H1 (cell line): ENCODE measurements around the gene IMPDH1. TPM values are rescaled to one million over a fixed set of nuclear protein-coding genes. Genes with fewer than 3 reads are reported as not detected.

ENCODE experiments used
- CTCF ChIA-PET: fragments of 300-600 bp; sonication (Branson Sonifier 250); formaldehyde crosslinking; loops from one replicate; lab custom pipeline; 2021; ENCODE audit not compliant: partially characterized antibody; lab: Charles Lee
- POLR2A ChIA-PET: fragments of 300-600 bp; sonication (Branson Sonifier 250); formaldehyde crosslinking; loops from one replicate; lab custom pipeline; 2021; ENCODE audit warnings: inconsistent platforms; ENCODE audit not compliant: partially characterized antibody; lab: Charles Lee
- DNase-seq, 2 experiments: peaks; one replicate each; pipeline versions ENCODE4 v3.0.0 to v3.0.0-alpha.2; 2010 to 2022; ENCODE audit warnings: low spot score in 2 of 2, low read depth in 1 of 2, mixed read lengths in 1 of 2
- FAIRE-seq: peaks from 2 replicates; lab custom pipeline; 2011; peaks lifted over from hg19 to GRCh38; lab: Jason Lieb, UNC
- H2AFZ ChIP-seq: 2 replicates; pipeline ENCODE4 v1.8.1; 2012; ENCODE audit warnings: low read length, inconsistent platforms
- H2AK5ac ChIP-seq: 2 replicates; pipeline ENCODE4 v1.6.1; 2013; ENCODE audit warnings: low read depth, low read length
- H2BK120ac ChIP-seq: replicated peaks from 2 replicates; pipeline ENCODE3; 2013; ENCODE audit warnings: low read depth, low read length, inconsistent platforms
- H2BK12ac ChIP-seq: 2 replicates; pipeline ENCODE4 v1.6.1; 2013; ENCODE audit warnings: low read depth, low read length
- H2BK15ac ChIP-seq: 2 replicates; pipeline ENCODE4 v1.6.1; 2013; ENCODE audit warnings: low read length
- H2BK20ac ChIP-seq: 2 replicates; pipeline ENCODE4 v1.6.1; 2013; ENCODE audit warnings: low read length
- H2BK5ac ChIP-seq: 2 replicates; pipeline ENCODE4 v1.6.1; 2013; ENCODE audit warnings: low read depth, low read length
- H3K14ac ChIP-seq: 2 replicates; pipeline ENCODE4 v1.6.1; 2013; ENCODE audit warnings: inconsistent platforms; ENCODE audit not compliant: insufficient read length
- H3K18ac ChIP-seq: 2 replicates; pipeline ENCODE4 v1.6.1; 2013; ENCODE audit warnings: low read length; ENCODE audit errors: extremely low read depth
- H3K23ac ChIP-seq: 2 replicates; pipeline ENCODE4 v1.6.1; 2013; ENCODE audit warnings: inconsistent platforms; ENCODE audit not compliant: insufficient read length
- H3K23me2 ChIP-seq: 2 replicates; pipeline ENCODE4 v1.6.1; 2013; ENCODE audit warnings: low read depth, low read length
- H3K27ac ChIP-seq: 2 replicates; pipeline ENCODE4 v1.6.1; 2011; ENCODE audit warnings: low read depth, low read length, inconsistent platforms
- H3K27me3 ChIP-seq, 4 experiments: replicated peaks in 1 of 4; 1 replicate in 1 of 4; 2 replicates in 3 of 4; pipeline versions ENCODE4 v1.6.1 to v1.8.1; 2011 to 2013; ENCODE audit warnings: low read length in 3 of 4, mild to moderate bottlenecking in 3 of 4, inconsistent platforms in 2 of 4, mixed read lengths in 2 of 4, moderate library complexity in 1 of 4; ENCODE audit not compliant: control insufficient read depth in 3 of 4, insufficient read depth in 3 of 4; ENCODE audit errors: extremely low read depth in 1 of 4
- H3K36me3 ChIP-seq, 4 experiments: 2 replicates each; pipeline versions ENCODE4 v1.6.1 to v1.8.1; 2011 to 2013; ENCODE audit warnings: mild to moderate bottlenecking in 4 of 4, low read length in 3 of 4, moderate library complexity in 2 of 4, control low read depth in 1 of 4, inconsistent platforms in 1 of 4; ENCODE audit not compliant: insufficient read depth in 4 of 4, control insufficient read depth in 2 of 4
- H3K4ac ChIP-seq: replicated peaks from 2 replicates; pipeline ENCODE3; 2013; ENCODE audit warnings: low read length, low read depth, mixed read lengths, inconsistent platforms; ENCODE audit not compliant: insufficient read length
- H3K4me1 ChIP-seq, 4 experiments: replicated peaks in 1 of 4; 1 replicate in 1 of 4; 2 replicates in 3 of 4; pipeline versions ENCODE4 v1.6.1 to v1.8.1; 2011 to 2013; ENCODE audit warnings: low read length in 3 of 4, inconsistent platforms in 2 of 4, mixed read lengths in 1 of 4; ENCODE audit not compliant: insufficient read depth in 4 of 4, control insufficient read depth in 3 of 4
- H3K4me2 ChIP-seq, 2 experiments: 2 replicates each; pipeline versions ENCODE4 v1.6.1 to v1.8.1; 2011 to 2013; ENCODE audit warnings: low read depth in 2 of 2, low read length in 2 of 2, control low read depth in 1 of 2, inconsistent platforms in 1 of 2, mild to moderate bottlenecking in 1 of 2; ENCODE audit not compliant: insufficient read depth in 1 of 2
- H3K4me3 ChIP-seq, 4 experiments: fragments of 200-600, 300-600 bp in 1 of 4; sonication (generic), shearing (Covaris generic), sonication (Bioruptor Twin) in 1 of 4; 2 replicates each; pipeline versions ENCODE4 v1.5.1 to v1.8.1; 2011 to 2016; ENCODE audit warnings: low read length in 4 of 4, low read depth in 3 of 4, control low read depth in 2 of 4, inconsistent platforms in 2 of 4, mild to moderate bottlenecking in 2 of 4, mixed read lengths in 1 of 4, moderate library complexity in 1 of 4; ENCODE audit not compliant: insufficient read depth in 2 of 4; ENCODE audit errors: extremely low read depth in 1 of 4
- H3K56ac ChIP-seq: replicated peaks from 2 replicates; pipeline ENCODE3; 2013; ENCODE audit warnings: low read depth, mild to moderate bottlenecking, mixed read lengths, low read length, inconsistent platforms; ENCODE audit not compliant: insufficient read length
- H3K79me1 ChIP-seq: 2 replicates; pipeline ENCODE4 v1.6.1; 2013; ENCODE audit warnings: low read depth, low read length, control low read depth
- H3K79me2 ChIP-seq, 2 experiments: 2 replicates each; pipeline versions ENCODE4 v1.6.1 to v1.8.1; 2012 to 2013; ENCODE audit warnings: low read length in 2 of 2, mild to moderate bottlenecking in 2 of 2, inconsistent platforms in 1 of 2; ENCODE audit not compliant: insufficient read depth in 2 of 2, control insufficient read depth in 1 of 2
- H3K9ac ChIP-seq, 4 experiments: replicated peaks in 1 of 4; 1 replicate in 1 of 4; 2 replicates in 3 of 4; pipeline versions ENCODE4 v1.6.1 to v1.8.1; 2011 to 2013; ENCODE audit warnings: low read depth in 3 of 4, low read length in 3 of 4, control low read depth in 2 of 4, mild to moderate bottlenecking in 2 of 4, moderate library complexity in 2 of 4, inconsistent platforms in 1 of 4; ENCODE audit errors: extremely low read depth in 1 of 4
- H3K9me3 ChIP-seq, 2 experiments: 2 replicates each; pipeline versions ENCODE4 v1.6.1 to v1.8.1; 2012 to 2013; ENCODE audit warnings: mild to moderate bottlenecking in 2 of 2, moderate library complexity in 2 of 2, control low read depth in 1 of 2, inconsistent platforms in 1 of 2, low read depth in 1 of 2, low read length in 1 of 2, mixed read lengths in 1 of 2; ENCODE audit not compliant: insufficient read depth in 2 of 2
- H4K20me1 ChIP-seq, 2 experiments: replicated peaks in 1 of 2; 2 replicates each; pipeline versions ENCODE3 to v1.8.1; 2011 to 2013; ENCODE audit warnings: inconsistent platforms in 2 of 2, low read length in 2 of 2, mild to moderate bottlenecking in 1 of 2; ENCODE audit not compliant: insufficient read depth in 2 of 2, control insufficient read depth in 1 of 2
- H4K5ac ChIP-seq: 2 replicates; pipeline ENCODE4 v1.6.1; 2013; ENCODE audit warnings: low read length, low read depth, mixed read lengths, inconsistent platforms; ENCODE audit not compliant: insufficient read length
- H4K8ac ChIP-seq: 2 replicates; pipeline ENCODE4 v1.8.0; 2013; ENCODE audit warnings: mild to moderate bottlenecking, moderate library complexity, low read length, inconsistent platforms; ENCODE audit not compliant: insufficient read depth; ENCODE audit errors: extremely low read depth
- H4K91ac ChIP-seq: replicated peaks from 2 replicates; pipeline ENCODE3; 2013; ENCODE audit warnings: low read length, mixed read lengths, inconsistent platforms; ENCODE audit not compliant: insufficient read length
- E2F6 ChIP-seq: IDR thresholded peaks from 2 replicates; pipeline ENCODE4 v1.6.1; 2012; ENCODE audit warnings: inconsistent platforms
- GABPA ChIP-seq: IDR thresholded peaks from 2 replicates; pipeline ENCODE4 v1.6.1; 2011; ENCODE audit warnings: mild to moderate bottlenecking, low read length, moderate library complexity, borderline replicate concordance; ENCODE audit not compliant: insufficient read depth
- KDM4A ChIP-seq: IDR thresholded peaks from one replicate; pipeline ENCODE4 v1.7.1; 2012; ENCODE audit warnings: low read depth, mild to moderate bottlenecking, moderate library complexity, low read length, inconsistent platforms; ENCODE audit not compliant: severe bottlenecking
- RXRA ChIP-seq: IDR thresholded peaks from 2 replicates; pipeline ENCODE4 v1.6.1; 2011; ENCODE audit warnings: low read depth, mild to moderate bottlenecking, low read length, moderate library complexity; ENCODE audit not compliant: insufficient read depth
- TAF7 ChIP-seq: optimal IDR thresholded peaks from 2 replicates; pipeline ENCODE3; 2011; ENCODE audit warnings: low read depth, mild to moderate bottlenecking, inconsistent platforms, low read length, moderate library complexity, borderline replicate concordance
- YY1 ChIP-seq: IDR thresholded peaks from 2 replicates; pipeline ENCODE4 v1.6.1; 2011; ENCODE audit warnings: low read depth, mild to moderate bottlenecking, low read length
- WGBS, 2 experiments: shearing (Covaris generic) in 1 of 2; methylation state at CpG; one replicate each; pipeline versions ENCODE4 v1.1.6 to v1.1.7; 2013 to 2015; ENCODE audit warnings: low lambda C conversion rate in 2 of 2, mixed read lengths in 2 of 2, inconsistent platforms in 1 of 2, low coverage in 1 of 2, missing lambda C conversion rate in 1 of 2; ENCODE audit not compliant: insufficient replicate concordance in 2 of 2, insufficient coverage in 1 of 2, insufficient read length in 1 of 2; ENCODE audit errors: extremely low coverage in 1 of 2, missing lambda C conversion rate in 1 of 2; 5-methylcytosine and 5-hydroxymethylcytosine counted together
- polyA plus RNA-seq, 7 experiments: library from polyadenylated mRNA; depleted of rRNA in 3 of 7; stranded (reverse) in 5 of 7; unstranded in 2 of 7; fragments of >200 nt in 5 of 7; fragments of 200-250 nt in 2 of 7; gene quantifications; 1 replicate in 5 of 7; 2 replicates in 1 of 7; 4 replicates in 1 of 7; pipeline versions ENCODE4 v1.2.1 to v1.2.3, GENCODE V29; 2011 to 2013; ENCODE audit warnings: missing spikeins in 2 of 7, mixed read lengths in 2 of 7
- total RNA-seq: library from RNA; stranded (reverse); fragmentation: NEBNext Ultra II Directional; extraction: Animal tissue kit (Norgen Biotek cat#: 25700); gene quantifications from 2 replicates; pipeline ENCODE4 v1.2.1, GENCODE V29; 2021

IMPDH1 gene
- total and polyA plus RNA-seq, 2 of the 8 experiments (the other 6 are each of a cell fraction or from before 2014, with no cell fraction given) = 45.8 TPM

GRCh38 chr7:128405471-128406313, 4.1 kb downstream of the IMPDH1 start:
- ChIA-PET CTCF (interaction anchor here (0.6 to 24.8 kb wide), 9 partner anchors 6 to 55 kb away, joined by 3 to 348 read pairs (median 8); partner anchors contain the start of gene IMPDH1), POLR2A (interaction anchor here (0.8 to 2.0 kb wide), 2 partner anchors 10 to 13 kb away, joined by 4 to 8 read pairs; no protein-coding TSS in a partner anchor)
- Histone ChIP-seq H3K27me3 (peaks cover 30 to 60% (median 49%) of the 10 kb centered on the region in 4 experiments), H3K4me3 (peak overlapping the region; percentile 47 to 72 (median 64)), H3K23me2 (peaks cover 14% of the 10 kb centered on the region; the same call in 1 of the 2 replicates), H2BK120ac (no peak overlapping the region), H3K79me2 (no peaks in the 10 kb centered on the region), H2BK12ac (0 out of 2 replicates have a peak overlapping the region, but pooled peaks have one; percentile 27), H3K9ac (peak overlapping the region in 3 of 4 experiments; percentile 58 to 86 (median 62); a peak in 6 of 7 replicates), H3K56ac (no peak overlapping the region), H3K23ac (no peak overlapping the region), H2BK20ac (no peak overlapping the region), H2BK15ac (no peak overlapping the region), H3K4me1 (peaks cover 0 to 37% (median 27%) of the 10 kb centered on the region in 4 experiments; a peak in 6 of 7 replicates), H4K8ac (peak overlapping the region; percentile 86), H3K4me2 (peak overlapping the region; percentile 66 to 90), H3K27ac (no peak overlapping the region), H3K79me1 (no peaks in the 10 kb centered on the region), H4K5ac (no peak overlapping the region), H3K36me3 (no peaks in the 10 kb centered on the region), H4K20me1 (peaks cover 6 to 20% of the 10 kb centered on the region in 2 experiments), H3K4ac (no peak overlapping the region), H3K18ac (peak overlapping the region; percentile 81), H4K91ac (peak overlapping the region; percentile 62), H2AFZ (no peak overlapping the region), H3K9me3 (no peaks in the 10 kb centered on the region), H2AK5ac (no peak overlapping the region), H2BK5ac (no peak overlapping the region), H3K14ac (no peak overlapping the region)
- WGBS, 2 experiments = 1% methylated on average over 43 of the region's 107 CpGs; no CpG with 5 or more reads in 1 of the 2 experiments
- no peak for FAIRE-seq
- DNase-seq = peak in 1 of 2 experiments; percentile 68
- TF ChIP-seq YY1 (no peak), TAF7 (no peak), RXRA (no peak), KDM4A (peak; percentile 92), GABPA (no peak), E2F6 (no peak)
